GM12801 (cell line): ENCODE measurements around the gene GJA4.

Experiments used
- TF ChIP-seq, protein P1 (sequence below): IDR thresholded peaks from one replicate; pipeline ENCODE4 v1.5.1; 2011; ENCODE audit warnings: control low read depth; ENCODE audit not compliant: insufficient read length; ENCODE audit errors: extremely low read depth

Gene GJA4

DNA sequence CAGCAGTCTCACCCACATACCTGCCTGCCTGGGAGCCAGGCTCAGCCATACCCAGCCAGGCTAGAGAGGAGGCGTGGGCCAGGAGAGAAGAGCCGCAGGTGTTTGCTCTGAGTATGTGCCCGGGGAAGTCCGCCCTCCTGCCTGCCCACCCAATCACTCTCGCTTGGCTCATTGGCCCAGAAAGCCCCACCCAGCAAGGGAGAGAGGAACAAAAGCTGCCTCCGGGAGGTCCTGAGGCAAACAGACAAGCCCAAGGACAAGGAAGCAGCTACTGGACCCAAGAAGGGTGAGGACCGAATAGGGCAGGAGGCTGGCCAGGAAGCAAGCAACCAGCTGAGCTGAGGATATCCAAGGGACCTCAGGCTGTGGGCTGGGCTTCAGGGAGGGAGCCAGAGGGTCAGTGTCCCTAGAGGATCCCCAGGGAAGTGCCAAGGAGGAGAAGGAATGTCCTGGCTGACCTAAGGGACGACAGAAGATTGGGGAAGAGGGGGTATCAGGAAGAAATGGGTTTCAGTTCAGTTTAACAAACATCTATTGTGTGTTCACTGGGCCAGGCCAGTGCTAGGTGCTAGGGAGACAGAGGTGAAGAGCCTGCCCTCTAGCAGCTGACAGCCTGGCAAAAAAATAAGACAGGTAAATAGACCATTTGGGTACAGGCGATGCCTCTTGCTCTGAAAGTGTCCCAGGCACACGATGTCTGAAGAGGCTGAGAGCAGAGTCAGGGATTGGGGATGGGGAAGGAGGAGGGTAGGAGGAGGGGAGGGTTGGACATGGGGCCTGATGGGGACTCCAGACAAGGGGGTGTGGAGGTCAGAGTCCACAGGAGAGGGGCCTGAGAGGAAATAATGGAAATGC is 33.1 kb upstream of the GJA4 start, which contains the start of gene GJB4:
Gene GJB4 (plus strand): TSS at position 238 of the 855 bp plus-strand sequence. CDS start 1,515 bp downstream, outside the sequence.
- TF ChIP-seq, protein P1, sequence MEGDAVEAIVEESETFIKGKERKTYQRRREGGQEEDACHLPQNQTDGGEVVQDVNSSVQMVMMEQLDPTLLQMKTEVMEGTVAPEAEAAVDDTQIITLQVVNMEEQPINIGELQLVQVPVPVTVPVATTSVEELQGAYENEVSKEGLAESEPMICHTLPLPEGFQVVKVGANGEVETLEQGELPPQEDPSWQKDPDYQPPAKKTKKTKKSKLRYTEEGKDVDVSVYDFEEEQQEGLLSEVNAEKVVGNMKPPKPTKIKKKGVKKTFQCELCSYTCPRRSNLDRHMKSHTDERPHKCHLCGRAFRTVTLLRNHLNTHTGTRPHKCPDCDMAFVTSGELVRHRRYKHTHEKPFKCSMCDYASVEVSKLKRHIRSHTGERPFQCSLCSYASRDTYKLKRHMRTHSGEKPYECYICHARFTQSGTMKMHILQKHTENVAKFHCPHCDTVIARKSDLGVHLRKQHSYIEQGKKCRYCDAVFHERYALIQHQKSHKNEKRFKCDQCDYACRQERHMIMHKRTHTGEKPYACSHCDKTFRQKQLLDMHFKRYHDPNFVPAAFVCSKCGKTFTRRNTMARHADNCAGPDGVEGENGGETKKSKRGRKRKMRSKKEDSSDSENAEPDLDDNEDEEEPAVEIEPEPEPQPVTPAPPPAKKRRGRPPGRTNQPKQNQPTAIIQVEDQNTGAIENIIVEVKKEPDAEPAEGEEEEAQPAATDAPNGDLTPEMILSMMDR, result no peak

DNA sequence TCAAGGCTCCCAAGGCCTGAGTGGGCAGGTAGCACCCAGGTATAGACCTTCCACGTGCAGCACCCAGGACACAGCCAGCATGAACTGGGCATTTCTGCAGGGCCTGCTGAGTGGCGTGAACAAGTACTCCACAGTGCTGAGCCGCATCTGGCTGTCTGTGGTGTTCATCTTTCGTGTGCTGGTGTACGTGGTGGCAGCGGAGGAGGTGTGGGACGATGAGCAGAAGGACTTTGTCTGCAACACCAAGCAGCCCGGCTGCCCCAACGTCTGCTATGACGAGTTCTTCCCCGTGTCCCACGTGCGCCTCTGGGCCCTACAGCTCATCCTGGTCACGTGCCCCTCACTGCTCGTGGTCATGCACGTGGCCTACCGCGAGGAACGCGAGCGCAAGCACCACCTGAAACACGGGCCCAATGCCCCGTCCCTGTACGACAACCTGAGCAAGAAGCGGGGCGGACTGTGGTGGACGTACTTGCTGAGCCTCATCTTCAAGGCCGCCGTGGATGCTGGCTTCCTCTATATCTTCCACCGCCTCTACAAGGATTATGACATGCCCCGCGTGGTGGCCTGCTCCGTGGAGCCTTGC is 31.5 kb upstream of the GJA4 start:
- TF ChIP-seq, protein P1, result no peak

DNA sequence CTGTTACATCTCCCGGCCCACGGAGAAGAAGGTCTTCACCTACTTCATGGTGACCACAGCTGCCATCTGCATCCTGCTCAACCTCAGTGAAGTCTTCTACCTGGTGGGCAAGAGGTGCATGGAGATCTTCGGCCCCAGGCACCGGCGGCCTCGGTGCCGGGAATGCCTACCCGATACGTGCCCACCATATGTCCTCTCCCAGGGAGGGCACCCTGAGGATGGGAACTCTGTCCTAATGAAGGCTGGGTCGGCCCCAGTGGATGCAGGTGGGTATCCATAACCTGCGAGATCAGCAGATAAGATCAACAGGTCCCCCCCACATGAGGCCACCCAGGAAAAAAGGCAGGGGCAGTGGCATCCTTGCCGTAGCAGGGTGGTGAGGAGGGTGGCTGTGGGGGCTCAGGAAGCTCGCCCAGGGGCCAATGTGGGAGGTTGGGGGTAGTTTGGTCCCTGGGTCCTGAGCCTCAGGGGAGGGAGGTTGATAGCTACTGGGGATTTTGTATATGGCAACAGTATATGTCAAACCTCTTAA is 31.0 kb upstream of the GJA4 start:
- TF ChIP-seq, protein P1, result no peak

DNA sequence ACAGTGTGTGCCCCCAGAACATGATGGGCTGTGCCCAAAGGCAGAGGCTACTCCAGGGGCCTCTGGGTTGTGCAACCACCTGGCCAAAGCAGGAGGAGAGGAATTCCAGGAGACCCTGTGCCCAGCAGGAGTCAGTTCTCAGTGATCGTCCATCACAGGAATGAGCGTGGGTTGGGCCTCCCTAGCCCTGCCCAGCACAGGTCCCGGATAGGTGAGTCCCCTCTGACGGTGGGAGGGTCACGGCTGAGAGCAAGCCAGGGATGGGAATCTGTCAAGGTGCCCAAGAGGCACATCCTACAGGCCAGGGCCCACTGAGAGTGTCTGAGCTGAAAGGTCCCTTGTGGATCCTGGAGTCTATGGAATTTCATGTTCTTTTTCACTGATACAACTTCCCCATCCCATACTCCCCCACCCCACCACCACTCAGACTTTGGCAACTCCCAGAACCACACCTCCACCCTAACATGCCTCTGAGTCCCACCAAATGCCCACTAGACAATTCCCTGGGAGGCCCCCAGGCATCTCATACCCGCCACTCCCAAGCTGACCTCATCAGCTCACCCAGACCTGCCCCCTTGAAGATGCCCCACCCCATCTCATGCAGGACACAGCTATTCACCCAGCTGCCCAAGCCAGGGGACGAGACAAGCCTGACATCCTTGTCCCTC is 30.2 kb upstream of the GJA4 start:
- TF ChIP-seq, protein P1, result no peak

DNA sequence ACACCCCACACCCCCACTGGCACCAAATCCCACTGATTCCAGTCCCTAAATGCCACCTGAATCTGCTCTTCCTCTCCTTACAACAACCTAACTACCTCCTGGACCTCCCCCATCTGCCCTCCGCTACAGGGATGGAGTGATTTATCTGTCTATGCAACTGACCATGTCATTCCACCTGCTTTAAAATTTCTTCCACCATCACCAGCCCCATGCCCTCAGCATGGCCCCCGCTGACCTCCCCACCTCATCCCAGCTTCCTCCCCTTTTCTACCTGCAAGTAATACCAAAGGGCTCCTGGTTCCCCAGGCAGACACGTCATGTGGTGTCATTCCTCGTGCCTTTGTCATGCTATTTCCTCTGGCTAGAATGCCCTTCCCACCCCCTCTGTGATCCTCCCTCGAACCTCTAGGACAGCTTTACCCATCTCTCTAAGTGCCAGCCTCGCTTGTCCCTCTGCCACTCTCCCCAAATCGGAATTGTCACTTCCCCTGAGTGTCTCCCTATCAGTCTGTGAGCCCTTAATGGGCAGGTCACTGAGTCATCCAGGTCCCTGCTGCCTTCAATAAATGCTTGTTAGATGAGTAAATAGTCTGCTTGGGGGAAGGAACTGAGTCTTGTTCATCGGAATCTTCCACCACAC is 29.5 kb upstream of the GJA4 start:
- TF ChIP-seq, protein P1, result no peak

DNA sequence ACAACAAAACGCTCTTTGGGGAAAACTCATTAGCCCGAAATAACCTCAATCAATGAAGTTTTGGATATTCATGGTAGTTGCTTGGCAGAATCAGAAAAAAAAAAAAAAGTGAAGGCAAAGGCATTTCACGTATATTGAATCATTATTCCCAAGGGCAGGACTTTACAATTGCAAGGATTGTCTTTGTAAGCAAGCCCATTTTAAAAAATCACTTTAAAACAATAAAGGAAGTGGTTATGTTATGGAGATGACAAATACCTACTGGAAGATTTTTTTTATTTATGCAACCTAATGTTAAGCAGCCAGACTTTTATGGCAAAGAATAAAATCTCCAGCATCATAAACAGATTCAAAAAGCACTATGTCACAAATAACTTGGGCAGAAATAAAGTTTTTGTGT is 23.9 kb upstream of the GJA4 start:
- TF ChIP-seq, protein P1, result no peak
